Fibroblast of mammary gland (primary cell): ENCODE measurements around the gene PRDM10.

Experiments
- DNase-seq: peaks from one replicate; pipeline ENCODE4 v3.0.0-alpha.2; 2010; ENCODE audit warnings: low read depth
- H3K4me3 ChIP-seq: 2 replicates; pipeline ENCODE4 v1.5.1; 2011; ENCODE audit warnings: low read depth, mild to moderate bottlenecking, low read length, moderate library complexity; ENCODE audit not compliant: control insufficient read depth
- CTCF ChIP-seq: conservative IDR thresholded peaks from 2 replicates; pipeline ENCODE4 v1.5.1; 2011; ENCODE audit warnings: low read depth, low read length, inconsistent platforms; ENCODE audit not compliant: control insufficient read depth, insufficient read depth

Gene PRDM10

GRCh38 chr11:129979046-129979605, 23.5 kb downstream of the PRDM10 start:
- TF ChIP-seq CTCF = no peak
- DNase-seq = no peak
- H3K4me3 ChIP-seq = no peak overlapping the region

GRCh38 chr11:129978447-129978846, 24.2 kb downstream of the PRDM10 start:
- no peak overlapping the region for H3K4me3 ChIP-seq
- no peak for TF ChIP-seq CTCF
- DNase-seq = no peak

- DNase-seq = no peak
- no peak for TF ChIP-seq CTCF
- H3K4me3 ChIP-seq = no peak overlapping the region
Measured at GRCh38 chr11:129976328-129976727, 26.3 kb downstream of the PRDM10 start.

GRCh38 chr11:129975543-129975942, 27.1 kb downstream of the PRDM10 start:
- DNase-seq = no peak
- H3K4me3 ChIP-seq = no peak overlapping the region
- TF ChIP-seq CTCF = no peak

- no peak overlapping the region for H3K4me3 ChIP-seq
Measured at GRCh38 chr11:129974672-129975071, 28.0 kb downstream of the PRDM10 start.

GRCh38 chr11:129974237-129974636, 28.4 kb downstream of the PRDM10 start:
- H3K4me3 ChIP-seq = no peak overlapping the region
- TF ChIP-seq CTCF = no peak
- no peak for DNase-seq

More at GRCh38 chr11:129974672-129975071, 28.0 kb downstream of the PRDM10 start:
- no peak for DNase-seq
- TF ChIP-seq CTCF = no peak

- DNase-seq = no peak
- no peak for TF ChIP-seq CTCF
Measured at GRCh38 chr11:129973809-129974208, 28.8 kb downstream of the PRDM10 start.

More at GRCh38 chr11:129973809-129974208, 28.8 kb downstream of the PRDM10 start:
- H3K4me3 ChIP-seq = no peak overlapping the region
